ENCODE results near the gene TMEM139. TPM values are rescaled to one million over a fixed set of nuclear protein-coding genes. Genes with fewer than 3 reads are reported as not detected.
A peak's percentile ranks its signal among the peaks of the same experiment; 100 is the strongest.

Gene TMEM139
- polyA plus RNA-seq, 3 donors: 0.55 TPM; not detected in 2

DNA sequence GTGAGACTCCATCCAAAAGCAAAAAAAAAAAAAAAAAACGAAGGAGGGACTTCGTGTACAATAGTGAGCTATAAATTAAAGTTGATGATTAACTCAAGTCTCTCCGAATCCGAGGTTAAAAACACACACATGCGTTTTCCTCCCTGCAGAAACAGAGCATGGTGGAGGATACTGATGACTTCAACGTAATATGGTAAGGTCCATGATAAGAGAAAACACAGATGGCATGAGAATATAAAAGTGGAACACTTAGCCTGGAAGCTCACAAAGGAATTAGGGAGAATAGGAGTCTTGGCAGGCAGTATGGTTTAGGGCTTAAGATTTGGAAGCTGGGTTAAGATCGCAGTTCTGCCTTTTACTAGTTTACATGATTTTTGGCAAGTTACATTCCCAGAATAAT, 41.6 kb upstream of the TMEM139 start:
- intact Hi-C loops (cut with micrococcal nuclease): loop anchor here in 1 of 2 donors (5.0 to 10.0 kb wide), 3 partner anchors 44 to 172 kb away; partner anchors contain the start of genes CASP2 and ZYX
- Mint-ChIP-seq H3K4me1 (peaks cover 78% of the 10 kb centered on the region), H3K9me3 (peaks cover 0 to 4% (median 0%) of the 10 kb centered on the region in 7 donors), H3K27me3 (ENCODE audit: low read depth in 3 of 3) (peaks cover 0 to 3% (median 0%) of the 10 kb centered on the region in 3 donors), H3K4me3 (no peak overlapping the region), H3K36me3 (peaks cover 0 to 1% of the 10 kb centered on the region in 2 donors), H3K27ac (peak overlapping the region in 1 of 7 donors; percentile 37)
- WGBS (ENCODE audit: insufficient coverage): 93% methylated on average over 3 of the region's 7 CpGs
- Histone ChIP-seq H3K27ac (ENCODE audit: low read depth in 1 of 2, low read length in 2 of 2) (no peak overlapping the region), H3K9me3 (replicated peaks in 1 of 2; ENCODE audit: control insufficient read depth in 1 of 2, insufficient read depth in 1 of 2, low read length in 2 of 2) (no peaks in the 10 kb centered on the region), H3K4me2 (replicated peaks; ENCODE audit: extremely low read depth, low read length, poor library complexity, severe bottlenecking) (no peak overlapping the region), H3K9ac (ENCODE audit: insufficient read depth, low read length, poor library complexity, severe bottlenecking) (no peak overlapping the region), H3K79me2 (ENCODE audit: insufficient read depth, low read length) (no peaks in the 10 kb centered on the region), H3K36me3 (replicated peaks in 1 of 2; ENCODE audit: control insufficient read depth in 1 of 2, insufficient read depth in 2 of 2, low read length in 2 of 2) (no peaks in the 10 kb centered on the region), H4K20me1 (ENCODE audit: insufficient read depth, low read length) (no peaks in the 10 kb centered on the region), H3K4me3 (replicated peaks in 1 of 3; ENCODE audit: low read depth in 2 of 3, low read length in 3 of 3) (no peak overlapping the region), H3K27me3 (ENCODE audit: control insufficient read depth in 2 of 2, insufficient read depth in 2 of 2, low read length in 2 of 2) (no peaks in the 10 kb centered on the region), H2AFZ (ENCODE audit: insufficient read depth, low read depth, low read length, poor library complexity, severe bottlenecking) (no peak overlapping the region), H3K4me1 (ENCODE audit: control insufficient read depth in 1 of 2, insufficient read depth in 2 of 2, low read length in 2 of 2) (peaks cover 72 to 95% of the 10 kb centered on the region in 2 donors)
- DNase-seq: no peak
- no peak for TF ChIP-seq CTCF (IDR thresholded peaks at IDR 0.05)

DNA sequence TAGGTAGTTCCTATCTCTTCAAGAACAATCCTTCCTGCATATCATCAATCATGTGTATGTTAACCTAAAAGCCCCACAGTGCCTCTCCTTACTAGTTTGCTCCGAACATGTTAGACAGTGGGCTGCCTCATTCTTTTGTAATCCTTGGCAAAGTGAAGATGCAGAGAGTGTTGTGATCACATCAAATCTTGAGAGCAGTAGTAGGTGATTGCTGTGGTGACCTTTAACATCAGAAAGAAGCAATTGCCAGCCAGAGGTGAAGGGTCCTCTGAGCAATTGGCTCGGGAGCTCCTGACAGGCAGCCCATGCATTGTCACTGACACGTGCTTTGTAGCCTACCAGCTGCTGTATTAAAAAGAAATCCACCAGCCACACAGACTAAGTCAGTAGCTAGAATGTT, 41.1 kb upstream of the TMEM139 start:
- WGBS (ENCODE audit: insufficient coverage): 90% methylated on average over 2 of the region's 3 CpGs
- no peak for TF ChIP-seq CTCF (IDR thresholded peaks at IDR 0.05)
- H3K36me3 Mint-ChIP-seq: peaks cover 0 to 1% of the 10 kb centered on the region in 2 donors
- H3K4me1 Mint-ChIP-seq: peaks cover 77% of the 10 kb centered on the region
- H3K27me3 ChIP-seq (ENCODE audit: control insufficient read depth in 2 of 2, insufficient read depth in 2 of 2, low read length in 2 of 2): no peaks in the 10 kb centered on the region
- no peak overlapping the region for H3K4me2 ChIP-seq (replicated peaks; ENCODE audit: extremely low read depth, low read length, poor library complexity, severe bottlenecking)
- peak overlapping the region in 2 of 7 donors; percentile 19 to 41 for H3K27ac Mint-ChIP-seq
- H3K4me3 Mint-ChIP-seq: no peak overlapping the region
- H3K4me1 ChIP-seq (ENCODE audit: control insufficient read depth in 1 of 2, insufficient read depth in 2 of 2, low read length in 2 of 2): peaks cover 70 to 95% of the 10 kb centered on the region in 2 donors
- intact Hi-C loops (cut with micrococcal nuclease): loop anchor here in 1 of 2 donors (5.0 to 10.0 kb wide), 3 partner anchors 44 to 171 kb away; partner anchors contain the start of genes CASP2 and ZYX
- H3K9me3 Mint-ChIP-seq: peaks cover 0 to 4% (median 0%) of the 10 kb centered on the region in 7 donors
- H3K9me3 ChIP-seq (replicated peaks in 1 of 2; ENCODE audit: control insufficient read depth in 1 of 2, insufficient read depth in 1 of 2, low read length in 2 of 2): no peaks in the 10 kb centered on the region
- H3K4me3 ChIP-seq (replicated peaks in 1 of 3; ENCODE audit: low read depth in 2 of 3, low read length in 3 of 3): no peak overlapping the region
- no peak overlapping the region for H3K27ac ChIP-seq (ENCODE audit: low read depth in 1 of 2, low read length in 2 of 2)
- no peaks in the 10 kb centered on the region for H3K36me3 ChIP-seq (replicated peaks in 1 of 2; ENCODE audit: control insufficient read depth in 1 of 2, insufficient read depth in 2 of 2, low read length in 2 of 2)
- no peaks in the 10 kb centered on the region for H4K20me1 ChIP-seq (ENCODE audit: insufficient read depth, low read length)
- no peaks in the 10 kb centered on the region for H3K79me2 ChIP-seq (ENCODE audit: insufficient read depth, low read length)
- no peak overlapping the region for H3K9ac ChIP-seq (ENCODE audit: insufficient read depth, low read length, poor library complexity, severe bottlenecking)
- no peak for DNase-seq
- H2AFZ ChIP-seq (ENCODE audit: insufficient read depth, low read depth, low read length, poor library complexity, severe bottlenecking): no peak overlapping the region
- peaks cover 0 to 3% (median 0%) of the 10 kb centered on the region in 3 donors for H3K27me3 Mint-ChIP-seq (ENCODE audit: low read depth in 3 of 3)
